ENCODE measurements around the gene SHC3. TPM values are rescaled to one million over a fixed set of nuclear protein-coding genes. Genes with fewer than 3 reads are reported as not detected.

SHC3 gene
- total RNA-seq, 2 experiments from 2014 or later = 0.03 TPM; not detected in 1

DNA sequence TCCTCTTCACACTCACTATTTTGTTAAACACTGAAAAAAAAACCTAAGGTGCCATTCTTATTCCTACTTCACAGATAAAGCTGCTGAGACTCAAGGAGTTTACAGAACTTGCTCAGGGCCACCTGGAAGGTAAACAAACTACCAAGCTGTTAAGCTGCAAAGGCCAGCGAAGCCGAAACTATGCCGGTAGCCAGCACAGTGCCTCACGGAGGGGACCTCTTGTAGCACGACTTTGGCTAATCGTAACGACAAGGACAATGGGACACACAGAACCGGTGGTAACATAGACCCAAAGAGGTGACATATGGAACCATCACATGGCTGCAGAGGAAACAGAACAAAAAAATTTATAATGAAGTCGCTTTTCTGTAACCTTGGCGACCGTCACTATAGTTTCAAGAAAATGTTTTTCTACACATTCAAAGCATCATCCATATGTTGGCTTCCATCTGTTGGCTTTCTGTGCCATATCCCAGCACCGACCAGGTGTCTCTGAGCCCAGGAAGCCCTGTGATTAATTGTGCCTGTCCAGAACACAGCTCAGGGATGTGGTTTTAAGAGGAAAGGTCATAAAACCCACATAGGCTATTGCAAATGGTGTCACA lies 127.1 kb downstream of the SHC3 start:
- Histone ChIP-seq H3K9me2 (ENCODE audit: insufficient read depth, low read length) (no peaks in the 10 kb centered on the region), H3K4me2 (ENCODE audit: low read length) (no peak overlapping the region), H3K4me1 (ENCODE audit: insufficient read depth, low read length, poor library complexity, severe bottlenecking) (no peaks in the 10 kb centered on the region), H4K20me1 (ENCODE audit: insufficient read depth, low read length) (no peaks in the 10 kb centered on the region), H3K36me3 (ENCODE audit: insufficient read depth, low read length) (no peaks in the 10 kb centered on the region), H3K9me3 (ENCODE audit: low read length) (no peaks in the 10 kb centered on the region), H3K4me3 (ENCODE audit: low read depth, low read length, poor library complexity, severe bottlenecking) (no peak overlapping the region), H3K27ac (ENCODE audit: low read depth, low read length, poor library complexity, severe bottlenecking) (no peak overlapping the region), H3K79me2 (ENCODE audit: insufficient read depth, low read depth, low read length) (no peaks in the 10 kb centered on the region), H2AFZ (ENCODE audit: low read length) (no peak overlapping the region)
- intact Hi-C loops (cut with micrococcal nuclease; ENCODE audit: unreplicated experiment) = no loop called here
- TF ChIP-seq, protein P1, sequence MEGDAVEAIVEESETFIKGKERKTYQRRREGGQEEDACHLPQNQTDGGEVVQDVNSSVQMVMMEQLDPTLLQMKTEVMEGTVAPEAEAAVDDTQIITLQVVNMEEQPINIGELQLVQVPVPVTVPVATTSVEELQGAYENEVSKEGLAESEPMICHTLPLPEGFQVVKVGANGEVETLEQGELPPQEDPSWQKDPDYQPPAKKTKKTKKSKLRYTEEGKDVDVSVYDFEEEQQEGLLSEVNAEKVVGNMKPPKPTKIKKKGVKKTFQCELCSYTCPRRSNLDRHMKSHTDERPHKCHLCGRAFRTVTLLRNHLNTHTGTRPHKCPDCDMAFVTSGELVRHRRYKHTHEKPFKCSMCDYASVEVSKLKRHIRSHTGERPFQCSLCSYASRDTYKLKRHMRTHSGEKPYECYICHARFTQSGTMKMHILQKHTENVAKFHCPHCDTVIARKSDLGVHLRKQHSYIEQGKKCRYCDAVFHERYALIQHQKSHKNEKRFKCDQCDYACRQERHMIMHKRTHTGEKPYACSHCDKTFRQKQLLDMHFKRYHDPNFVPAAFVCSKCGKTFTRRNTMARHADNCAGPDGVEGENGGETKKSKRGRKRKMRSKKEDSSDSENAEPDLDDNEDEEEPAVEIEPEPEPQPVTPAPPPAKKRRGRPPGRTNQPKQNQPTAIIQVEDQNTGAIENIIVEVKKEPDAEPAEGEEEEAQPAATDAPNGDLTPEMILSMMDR (conservative IDR thresholded peaks at IDR 0.05; ENCODE audit: low read length) = no peak
- TF ChIP-seq EZH2phosphoT487 (IDR thresholded peaks at IDR 0.05; ENCODE audit: borderline replicate concordance, low read depth, low read length) = no peak
- POLR2A ChIA-PET = no interaction called here
- CTCF ChIA-PET (ENCODE audit: unreplicated experiment) = interaction anchor here (0.5 kb wide), 1 partner anchor 13 kb away, joined by 3 read pairs; no protein-coding TSS in a partner anchor
- DNase-seq (ENCODE audit: low spot score) = no peak
- no TSS peak for BruUV-seq (replicated peaks)

GRCh38 chr9:89049646-89050045 lies 129.0 kb downstream of the SHC3 start:
- CTCF ChIA-PET (ENCODE audit: unreplicated experiment) = no interaction called here
- H2AFZ ChIP-seq (ENCODE audit: low read length) = no peak overlapping the region

GRCh38 chr9:89048616-89049015 lies 130.0 kb downstream of the SHC3 start:
- no peak overlapping the region for H3K27ac ChIP-seq (ENCODE audit: low read depth, low read length, poor library complexity, severe bottlenecking)
- intact Hi-C loops (cut with micrococcal nuclease; ENCODE audit: unreplicated experiment) = no loop called here
- H3K79me2 ChIP-seq (ENCODE audit: insufficient read depth, low read depth, low read length) = no peaks in the 10 kb centered on the region
- H4K20me1 ChIP-seq (ENCODE audit: insufficient read depth, low read length) = no peaks in the 10 kb centered on the region
- TF ChIP-seq EZH2phosphoT487 (IDR thresholded peaks at IDR 0.05; ENCODE audit: borderline replicate concordance, low read depth, low read length) = no peak
- TF ChIP-seq, protein P1 (conservative IDR thresholded peaks at IDR 0.05; ENCODE audit: low read length) = no peak
- H3K4me1 ChIP-seq (ENCODE audit: insufficient read depth, low read length, poor library complexity, severe bottlenecking) = no peaks in the 10 kb centered on the region
- H3K36me3 ChIP-seq (ENCODE audit: insufficient read depth, low read length) = no peaks in the 10 kb centered on the region
- H2AFZ ChIP-seq (ENCODE audit: low read length) = no peak overlapping the region
- CTCF ChIA-PET (ENCODE audit: unreplicated experiment) = no interaction called here
- no TSS peak for BruUV-seq (replicated peaks)
- no peak overlapping the region for H3K4me3 ChIP-seq (ENCODE audit: low read depth, low read length, poor library complexity, severe bottlenecking)
- no peaks in the 10 kb centered on the region for H3K9me2 ChIP-seq (ENCODE audit: insufficient read depth, low read length)
- no peak overlapping the region for H3K4me2 ChIP-seq (ENCODE audit: low read length)
- no peaks in the 10 kb centered on the region for H3K9me3 ChIP-seq (ENCODE audit: low read length)
- no peak for DNase-seq (ENCODE audit: low spot score)
- POLR2A ChIA-PET = interaction anchor here (0.6 kb wide), 1 partner anchor 313 kb away, joined by 3 read pairs; no protein-coding TSS in a partner anchor

More at GRCh38 chr9:89049646-89050045, 129.0 kb downstream of the SHC3 start:
- POLR2A ChIA-PET = interaction anchor here (0.6 kb wide), 1 partner anchor 119 kb away, joined by 4 read pairs; no protein-coding TSS in a partner anchor
- Histone ChIP-seq H3K9me3 (ENCODE audit: low read length) (no peaks in the 10 kb centered on the region), H3K79me2 (ENCODE audit: insufficient read depth, low read depth, low read length) (no peaks in the 10 kb centered on the region), H3K4me2 (ENCODE audit: low read length) (no peak overlapping the region), H3K27ac (ENCODE audit: low read depth, low read length, poor library complexity, severe bottlenecking) (no peak overlapping the region), H3K4me3 (ENCODE audit: low read depth, low read length, poor library complexity, severe bottlenecking) (no peak overlapping the region), H3K9me2 (ENCODE audit: insufficient read depth, low read length) (no peaks in the 10 kb centered on the region), H3K36me3 (ENCODE audit: insufficient read depth, low read length) (no peaks in the 10 kb centered on the region), H3K4me1 (ENCODE audit: insufficient read depth, low read length, poor library complexity, severe bottlenecking) (no peaks in the 10 kb centered on the region), H4K20me1 (ENCODE audit: insufficient read depth, low read length) (no peaks in the 10 kb centered on the region)
- DNase-seq (ENCODE audit: low spot score) = no peak
- BruUV-seq (replicated peaks) = no TSS peak
- TF ChIP-seq, protein P1 (conservative IDR thresholded peaks at IDR 0.05; ENCODE audit: low read length) = no peak
- no peak for TF ChIP-seq EZH2phosphoT487 (IDR thresholded peaks at IDR 0.05; ENCODE audit: borderline replicate concordance, low read depth, low read length)
- intact Hi-C loops (cut with micrococcal nuclease; ENCODE audit: unreplicated experiment) = no loop called here
